Fibroblast of lung (primary cell): ENCODE data around the gene SLC34A1. TPM values are rescaled to one million over a fixed set of nuclear protein-coding genes. Genes with fewer than 3 reads are reported as not detected.

ENCODE experiments used
- DNase-seq, 2 donors: peaks; one replicate each; pipeline versions ENCODE4 v3.0.0 to v3.0.0-alpha.2; 2010; ENCODE audit warnings: low read depth in 2 of 2
- H2AFZ ChIP-seq: 2 replicates; pipeline ENCODE4 v1.5.1; 2012; ENCODE audit warnings: low read length, control low read depth, inconsistent platforms
- H3K27ac ChIP-seq: 2 replicates; pipeline ENCODE4 v1.5.1; 2011; ENCODE audit warnings: low read length, control low read depth; ENCODE audit not compliant: insufficient read depth
- H3K27me3 ChIP-seq: 2 replicates; pipeline ENCODE4 v1.5.1; 2011; ENCODE audit warnings: mild to moderate bottlenecking, low read length; ENCODE audit not compliant: control insufficient read depth, insufficient read depth
- H3K36me3 ChIP-seq: 2 replicates; pipeline ENCODE4 v1.5.1; 2011; ENCODE audit warnings: low read length; ENCODE audit not compliant: control insufficient read depth, insufficient read depth
- H3K4me1 ChIP-seq: 2 replicates; pipeline ENCODE4 v1.5.1; 2011; ENCODE audit warnings: low read length; ENCODE audit not compliant: control insufficient read depth, insufficient read depth; ENCODE audit errors: extremely low read depth
- H3K4me2 ChIP-seq: 2 replicates; pipeline ENCODE4 v1.5.1; 2011; ENCODE audit warnings: low read length, control low read depth; ENCODE audit not compliant: insufficient read depth; ENCODE audit errors: extremely low read depth
- H3K4me3 ChIP-seq, 4 experiments: fragments of 200-600 bp in 1 of 4; sonication (generic) in 1 of 4; replicated peaks in 1 of 4; 2 replicates each; pipeline ENCODE4 v1.5.1; 2011 to 2016; ENCODE audit warnings: low read length in 4 of 4, low read depth in 3 of 4, mild to moderate bottlenecking in 3 of 4, control low read depth in 2 of 4, inconsistent platforms in 1 of 4, mixed read lengths in 1 of 4; ENCODE audit not compliant: insufficient read depth in 1 of 4; ENCODE audit errors: control extremely low read depth in 1 of 4
- H3K79me2 ChIP-seq: 2 replicates; pipeline ENCODE4 v1.5.1; 2012; ENCODE audit warnings: mild to moderate bottlenecking, low read length, inconsistent platforms; ENCODE audit not compliant: control insufficient read depth, insufficient read depth
- H3K9ac ChIP-seq: 2 replicates; pipeline ENCODE4 v1.5.1; 2011; ENCODE audit warnings: mild to moderate bottlenecking, low read length, control low read depth; ENCODE audit not compliant: insufficient read depth
- H3K9me3 ChIP-seq: 2 replicates; pipeline ENCODE4 v1.5.1; 2012; ENCODE audit warnings: low read depth, low read length; ENCODE audit not compliant: control insufficient read depth, insufficient read depth
- H4K20me1 ChIP-seq: 2 replicates; pipeline ENCODE4 v1.5.1; 2011; ENCODE audit warnings: low read length; ENCODE audit not compliant: control insufficient read depth, insufficient read depth; ENCODE audit errors: extremely low read depth
- CTCF ChIP-seq, 2 donors: IDR thresholded peaks in 1 of 2; conservative IDR thresholded peaks in 1 of 2; 1 replicate in 1 of 2; 2 replicates in 1 of 2; pipeline ENCODE4 v1.5.1; 2011 to 2012; ENCODE audit warnings: low read length in 2 of 2, control low read depth in 1 of 2, inconsistent platforms in 1 of 2, low read depth in 1 of 2, mild to moderate bottlenecking in 1 of 2
- EZH2 ChIP-seq: IDR thresholded peaks from 2 replicates; pipeline ENCODE4 v1.5.1; 2012; ENCODE audit warnings: low read length, control low read depth, mild to moderate bottlenecking; ENCODE audit errors: missing control alignments
- polyA plus RNA-seq, 2 donors: library from polyadenylated mRNA; depleted of rRNA in 1 of 2; stranded (reverse) in 1 of 2; unstranded in 1 of 2; fragments of >200 nt; gene quantifications; 2 replicates each; pipeline ENCODE4 v1.2.1, GENCODE V29; 2011 to 2012; ENCODE audit warnings: missing spikeins in 1 of 2
- total RNA-seq: library from RNA; depleted of rRNA; stranded (reverse); fragments of >200 nt; gene quantifications from 2 replicates; pipeline ENCODE4 v1.2.1, GENCODE V29; 2014

The SLC34A1 gene
- total and polyA plus RNA-seq, 2 donors (not counting 1 experiment from before 2014, with no cell fraction given) = not detected

- H3K27ac ChIP-seq = no peak overlapping the region
- no peaks in the 10 kb centered on the region for H3K36me3 ChIP-seq
- no peaks in the 10 kb centered on the region for H3K79me2 ChIP-seq
- DNase-seq = peak; percentile 60 to 81
- TF ChIP-seq EZH2 = no peak
- peak; percentile 58 to 62 for TF ChIP-seq CTCF (conservative IDR thresholded peaks at IDR 0.05 in 1 of 2, IDR thresholded peaks at IDR 0.05 in 1 of 2; ENCODE audit: low read depth in 1 of 2, low read length in 2 of 2)
- H3K9ac ChIP-seq = peak overlapping the region; percentile 40
- peak overlapping the region; percentile 82 for H3K4me2 ChIP-seq
- H3K4me3 ChIP-seq = peak overlapping the region; percentile 47 to 62 (median 54)
- H4K20me1 ChIP-seq = no peaks in the 10 kb centered on the region
- H3K27me3 ChIP-seq = peaks cover 45% of the 10 kb centered on the region
- H2AFZ ChIP-seq = peak overlapping the region; percentile 74
- H3K4me1 ChIP-seq = peaks cover 3% of the 10 kb centered on the region
- H3K9me3 ChIP-seq = no peaks in the 10 kb centered on the region
These were observed 19.8 kb downstream of the SLC34A1 start for GRCh38 chr5:177403792-177404640.

GRCh38 chr5:177404641-177405179, 20.5 kb downstream of the SLC34A1 start:
- H2AFZ ChIP-seq = peak overlapping the region; percentile 69
- no peaks in the 10 kb centered on the region for H3K36me3 ChIP-seq
- peaks cover 45% of the 10 kb centered on the region for H3K27me3 ChIP-seq
- H3K4me2 ChIP-seq = peak overlapping the region; percentile 53
- no peaks in the 10 kb centered on the region for H4K20me1 ChIP-seq
- no peak for DNase-seq
- H3K4me1 ChIP-seq = peaks cover 3% of the 10 kb centered on the region
- H3K27ac ChIP-seq = no peak overlapping the region
- no peaks in the 10 kb centered on the region for H3K79me2 ChIP-seq
- no peaks in the 10 kb centered on the region for H3K9me3 ChIP-seq
- TF ChIP-seq EZH2 = no peak
- no peak overlapping the region for H3K9ac ChIP-seq
- H3K4me3 ChIP-seq = peak overlapping the region in 3 of 4 experiments; percentile 16 to 62 (median 47)

- Histone ChIP-seq H3K9ac (no peak overlapping the region), H3K4me2 (no peak overlapping the region), H3K4me1 (peaks cover 3% of the 10 kb centered on the region), H4K20me1 (no peaks in the 10 kb centered on the region), H3K9me3 (no peaks in the 10 kb centered on the region), H3K79me2 (no peaks in the 10 kb centered on the region), H2AFZ (no peak overlapping the region), H3K27me3 (peaks cover 39% of the 10 kb centered on the region), H3K36me3 (no peaks in the 10 kb centered on the region), H3K4me3 (no peak overlapping the region), H3K27ac (no peak overlapping the region)
- TF ChIP-seq EZH2 (no peak), CTCF (conservative IDR thresholded peaks at IDR 0.05 in 1 of 2, IDR thresholded peaks at IDR 0.05 in 1 of 2; ENCODE audit: low read depth in 1 of 2, low read length in 2 of 2) (no peak)
- DNase-seq = no peak
These were observed 21.1 kb downstream of the SLC34A1 start for GRCh38 chr5:177405312-177405711.
